Stimulated activated CD8-positive, alpha-beta memory T cell treated with anti-CD3 and anti-CD28 coated beads, Interleukin-15, amount 100 ng/mL, for 24 hours (primary cell): ENCODE results near the gene NRXN2.
A peak's percentile ranks its signal among the peaks of the same experiment; 100 is the strongest.

Experiments used
- DNase-seq: peaks from one replicate; pipeline ENCODE4 v3.0.0-alpha.2; 2020; ENCODE audit warnings: low read depth

Gene NRXN2

GRCh38 chr11:64698427-64698826, 24.6 kb downstream of the NRXN2 start:
- DNase-seq = no peak

- DNase-seq = no peak
Observed at GRCh38 chr11:64697663-64698375, 25.2 kb downstream of the NRXN2 start.

GRCh38 chr11:64696045-64696444, 27.0 kb downstream of the NRXN2 start:
- no peak for DNase-seq

GRCh38 chr11:64695548-64695947, 27.4 kb downstream of the NRXN2 start:
- no peak for DNase-seq

GRCh38 chr11:64694821-64695365, 28.1 kb downstream of the NRXN2 start:
- no peak for DNase-seq

GRCh38 chr11:64694026-64694755, 28.8 kb downstream of the NRXN2 start:
- no peak for DNase-seq

- DNase-seq = no peak
Observed at GRCh38 chr11:64692764-64693331, 30.1 kb downstream of the NRXN2 start.

GRCh38 chr11:64691543-64691942, 31.5 kb downstream of the NRXN2 start:
- DNase-seq = no peak

- DNase-seq = no peak
Observed at GRCh38 chr11:64690235-64690634, 32.8 kb downstream of the NRXN2 start.

GRCh38 chr11:64688534-64688982, 34.4 kb downstream of the NRXN2 start:
- DNase-seq = peak; percentile 88

- no peak for DNase-seq
Observed at GRCh38 chr11:64687643-64688533, 35.1 kb downstream of the NRXN2 start.

- no peak for DNase-seq
Observed at GRCh38 chr11:64687204-64687603, 35.8 kb downstream of the NRXN2 start.

- no peak for DNase-seq
Observed at GRCh38 chr11:64686466-64687170, 36.4 kb downstream of the NRXN2 start.

GRCh38 chr11:64685536-64685935, 37.5 kb downstream of the NRXN2 start:
- no peak for DNase-seq

- DNase-seq = no peak
Observed at GRCh38 chr11:64684357-64684756, 38.6 kb downstream of the NRXN2 start.

- DNase-seq = no peak
Observed at GRCh38 chr11:64681171-64681570, 41.8 kb downstream of the NRXN2 start.

GRCh38 chr11:64679846-64680245, 43.2 kb downstream of the NRXN2 start:
- DNase-seq = no peak

GRCh38 chr11:64677441-64678023, 45.5 kb downstream of the NRXN2 start:
- DNase-seq = no peak

- no peak for DNase-seq
Observed at GRCh38 chr11:64676261-64676615, 46.8 kb downstream of the NRXN2 start.

GRCh38 chr11:64675450-64676260, 47.3 kb downstream of the NRXN2 start:
- DNase-seq = no peak
